HepG2 (cell line): ENCODE results near the gene GLI3. TPM values are rescaled to one million over a fixed set of nuclear protein-coding genes. Genes with fewer than 3 reads are reported as not detected.

ENCODE experiments used
- ATAC-seq: fragments of 200-7000 bp; cut with Tn5 transposase; 3 replicates; pipeline ENCODE4 v1.9.1; 2020; ENCODE audit warnings: mild to moderate bottlenecking, moderate library complexity
- BruUV-seq: library from RNA; stranded (reverse); fragments of 400-500 nt; replicated peaks from 2 replicates; lab custom pipeline; 2021; lab: Mats Ljungman, UMichigan
- CTCF ChIA-PET: fragments of 300-600 bp; formaldehyde crosslinking; extraction: SDS; loops from one replicate; lab custom pipeline; 2021; ENCODE audit warnings: low total read pairs, inconsistent platforms, low intra/inter-chr PET ratio; lab: Yijun Ruan, JAX
- POLR2A ChIA-PET: fragments of 350-600 bp; sonication (Branson Sonifier 250); formaldehyde crosslinking; loops from one replicate; lab custom pipeline; 2020; ENCODE audit warnings: antibody characterized with exemption, inconsistent platforms; lab: Yijun Ruan, JAX
- DNase-seq: peaks from one replicate; pipeline ENCODE4 v3.0.0-alpha.2; 2015; ENCODE audit warnings: low spot score
- FAIRE-seq: peaks from 3 replicates; lab custom pipeline; 2011; peaks lifted over from hg19 to GRCh38; lab: Jason Lieb, UNC
- H2AFZ ChIP-seq: one replicate; pipeline ENCODE4 v1.6.1; 2011; ENCODE audit warnings: low read length, inconsistent platforms
- H3K27ac ChIP-seq: fragments of 300-600 bp; 3 replicates; pipeline ENCODE4 v1.8.0; 2011; ENCODE audit warnings: mixed run types, mild to moderate bottlenecking, mixed read lengths, low read length, inconsistent platforms; ENCODE audit not compliant: insufficient read depth; ENCODE audit errors: extremely low read length
- H3K27me3 ChIP-seq, 2 experiments: fragments of 200-600 bp in 1 of 2; 2 replicates in 1 of 2; 3 replicates in 1 of 2; pipeline versions ENCODE4 v1.6.0 to v1.8.0; 2011; ENCODE audit warnings: low read length in 2 of 2, mild to moderate bottlenecking in 2 of 2, moderate library complexity in 2 of 2, inconsistent platforms in 1 of 2; ENCODE audit not compliant: insufficient read depth in 2 of 2, control insufficient read depth in 1 of 2
- H3K36me3 ChIP-seq, 2 experiments: fragments of 200-600 bp in 1 of 2; replicated peaks in 1 of 2; 2 replicates in 1 of 2; 3 replicates in 1 of 2; pipeline versions ENCODE4 v1.5.1 to v1.8.0; 2011; ENCODE audit warnings: low read length in 2 of 2, inconsistent platforms in 1 of 2; ENCODE audit not compliant: insufficient read depth in 2 of 2, control insufficient read depth in 1 of 2
- H3K4me1 ChIP-seq: 2 replicates; pipeline ENCODE4 v1.5.1; 2012; ENCODE audit warnings: low read length, inconsistent platforms; ENCODE audit not compliant: insufficient read depth
- H3K4me2 ChIP-seq: 2 replicates; pipeline ENCODE4 v1.6.0; 2011; ENCODE audit warnings: low read depth, low read length, inconsistent platforms
- H3K4me3 ChIP-seq, 3 experiments: fragments of 200-600 bp in 1 of 3; sonication (generic), shearing (Covaris generic) in 1 of 3; replicated peaks in 1 of 3; 2 replicates each; pipeline ENCODE4 v1.5.1; 2011 to 2016; ENCODE audit warnings: low read length in 3 of 3, inconsistent platforms in 2 of 3, low read depth in 2 of 3, mild to moderate bottlenecking in 2 of 3, control low read depth in 1 of 3, mixed read lengths in 1 of 3; ENCODE audit not compliant: insufficient read depth in 1 of 3
- H3K79me2 ChIP-seq: one replicate; pipeline ENCODE4 v1.6.1; 2011; ENCODE audit warnings: low read length, inconsistent platforms; ENCODE audit not compliant: insufficient read depth
- H3K9ac ChIP-seq: 2 replicates; pipeline ENCODE4 v1.6.0; 2011; ENCODE audit warnings: mild to moderate bottlenecking, low read depth, low read length, inconsistent platforms; ENCODE audit not compliant: insufficient read depth
- H3K9me3 ChIP-seq: 2 replicates; pipeline ENCODE4 v1.5.1; 2012; ENCODE audit warnings: mild to moderate bottlenecking, low read length
- H4K20me1 ChIP-seq: 2 replicates; pipeline ENCODE4 v1.6.0; 2011; ENCODE audit warnings: inconsistent platforms, mild to moderate bottlenecking, low read length, moderate library complexity; ENCODE audit not compliant: insufficient read depth
- GABPA ChIP-seq, 2 experiments: IDR thresholded peaks; 2 replicates each; pipeline ENCODE4 v1.6.1; 2011 to 2016; ENCODE audit warnings: low read depth in 2 of 2, low read length in 1 of 2, missing biosample characterization in 1 of 2, missing genetic modification characterization in 1 of 2
- GLI4 ChIP-seq: sonication (generic); formaldehyde crosslinking; IDR thresholded peaks from 2 replicates; pipeline ENCODE4 v1.5.1; 2020; ENCODE audit warnings: missing genetic modification reagents, mild to moderate bottlenecking, moderate library complexity, borderline replicate concordance
- MEIS1 ChIP-seq: sonication (generic); formaldehyde crosslinking; IDR thresholded peaks from 2 replicates; pipeline ENCODE4 v1.9.0; 2021; ENCODE audit warnings: mild to moderate bottlenecking, missing genetic modification reagents, moderate library complexity, borderline replicate concordance
- PITX1 ChIP-seq: sonication (generic); formaldehyde crosslinking; IDR thresholded peaks from 2 replicates; pipeline ENCODE4 v1.5.1; 2020; ENCODE audit warnings: mild to moderate bottlenecking, missing genetic modification reagents
- SIN3A ChIP-seq: IDR thresholded peaks from 2 replicates; pipeline ENCODE4 v1.6.1; 2011; ENCODE audit warnings: low read depth, mild to moderate bottlenecking, control low read depth, low read length, borderline replicate concordance
- STAT5B ChIP-seq: sonication (generic); formaldehyde crosslinking; IDR thresholded peaks from 2 replicates; pipeline ENCODE4 v1.4.0; 2020; ENCODE audit warnings: missing genetic modification reagents
- ZMAT3 ChIP-seq: sonication (generic); formaldehyde crosslinking; conservative IDR thresholded peaks from 2 replicates; pipeline ENCODE4 v1.7.0; 2021; ENCODE audit warnings: missing genetic modification reagents
- ZNF513 ChIP-seq: sonication (generic); formaldehyde crosslinking; conservative IDR thresholded peaks from 2 replicates; pipeline ENCODE4 v1.5.0; 2020; ENCODE audit warnings: missing genetic modification reagents
- ZNF672 ChIP-seq: sonication (generic); formaldehyde crosslinking; IDR thresholded peaks from 2 replicates; pipeline ENCODE4 v1.8.1; 2022; ENCODE audit warnings: missing genetic modification reagents
- ZNF740 ChIP-seq: sonication (generic); formaldehyde crosslinking; IDR thresholded peaks from 2 replicates; pipeline ENCODE4 v1.4.0; 2020; ENCODE audit warnings: missing genetic modification reagents
- ZSCAN21 ChIP-seq: sonication (generic); formaldehyde crosslinking; IDR thresholded peaks from 2 replicates; pipeline ENCODE4 v1.8.0; 2022; ENCODE audit warnings: mild to moderate bottlenecking, missing genetic modification reagents, moderate library complexity, borderline replicate concordance
- WGBS: methylation state at CpG from one replicate; pipeline ENCODE4 v1.1.6; 2017; ENCODE audit warnings: low lambda C conversion rate; 5-methylcytosine and 5-hydroxymethylcytosine counted together
- in situ Hi-C: cut with HindIII; loops from 2 replicates; pipeline ENCODE4 v1.10.0; 2017; ENCODE audit warnings: low pct_unique_long_range_greater_than_20kb; ENCODE audit not compliant: extremely low pct_ligation_motif_present
- intact Hi-C: fragments of 100-400 bp; cut with micrococcal nuclease; formaldehyde crosslinking; loops from one replicate; pipeline ENCODE4 v1.10.0; 2022; ENCODE audit not compliant: unreplicated experiment
- polyA plus RNA-seq, 8 experiments: library from polyadenylated mRNA; depleted of rRNA in 3 of 8; stranded (reverse) in 7 of 8; unstranded in 1 of 8; fragments of >200 nt; fragmentation: Illumina TruSeq in 4 of 8; extraction: Trizol in 4 of 8; gene quantifications; 2 replicates each; pipeline versions ENCODE4 v1.2.1 to v1.2.3, GENCODE V29; 2011 to 2016; ENCODE audit warnings: low read depth in 4 of 8, missing spikeins in 1 of 8, mixed read lengths in 1 of 8; ENCODE audit not compliant: insufficient read depth in 1 of 8
- total RNA-seq, 5 experiments: library from RNA; depleted of rRNA; stranded (reverse); fragments of >200 nt; fragmentation: Illumina TruSeq; extraction: Trizol; gene quantifications; 2 replicates each; pipeline ENCODE4 v1.2.3, GENCODE V29; 2016; ENCODE audit warnings: low read depth in 1 of 5
- TF ChIP-seq, protein P1 (sequence below): sonication (generic); formaldehyde crosslinking; conservative IDR thresholded peaks from 2 replicates; pipeline ENCODE4 v1.4.0; 2020; ENCODE audit warnings: missing genetic modification reagents
- TF ChIP-seq, protein P2 (sequence below), 2 experiments: fragments of 450-650 bp in 1 of 2; sonication (generic) in 1 of 2; formaldehyde crosslinking; IDR thresholded peaks; 2 replicates each; pipeline versions ENCODE4 v1.5.0 to v1.8.0; 2020 to 2022; ENCODE audit warnings: mild to moderate bottlenecking in 1 of 2, missing genetic modification reagents in 1 of 2

GLI3 gene
- total and polyA plus RNA-seq, 2 of the 13 experiments (the other 11 are each of a cell fraction or from before 2014, with no cell fraction given), result not detected

DNA sequence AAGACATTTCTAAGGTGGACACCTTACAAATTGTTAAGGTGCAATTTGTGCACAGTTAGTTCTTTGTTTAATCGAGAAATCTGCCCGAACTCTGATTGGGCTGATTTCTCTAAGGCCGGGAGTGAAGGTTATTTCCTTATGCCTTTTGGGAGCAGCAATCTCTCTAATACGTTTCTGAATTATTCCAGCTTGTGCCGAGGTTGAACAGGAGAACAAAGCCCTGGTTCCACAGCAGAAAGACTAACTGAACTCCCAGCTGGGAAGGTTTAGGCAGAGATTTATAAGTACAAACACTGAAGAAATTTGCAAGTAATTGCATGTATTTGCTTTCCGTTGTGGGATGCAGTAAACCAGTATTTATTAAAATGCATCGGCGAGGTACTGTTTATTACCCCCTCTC is 116.8 kb downstream of the GLI3 start:
- H3K9ac ChIP-seq, result no peak overlapping the region
- POLR2A ChIA-PET, result no interaction called here
- in situ Hi-C loops (no loop called here), intact Hi-C loops (no loop called here)
- no peak overlapping the region for H3K27ac ChIP-seq
- 22% methylated on average over 8 of the region's 8 CpGs for WGBS
- CTCF ChIA-PET, result no interaction called here
- no peak for ATAC-seq
- H3K36me3 ChIP-seq, result no peaks in the 10 kb centered on the region
- no peaks in the 10 kb centered on the region for H4K20me1 ChIP-seq
- no peak overlapping the region for H2AFZ ChIP-seq
- no peaks in the 10 kb centered on the region for H3K9me3 ChIP-seq
- H3K4me2 ChIP-seq, result no peak overlapping the region
- peaks cover 1 to 37% of the 10 kb centered on the region in 2 experiments; a peak in 4 of 5 replicates for H3K27me3 ChIP-seq
- FAIRE-seq, result no peak
- no peak for DNase-seq
- no peaks in the 10 kb centered on the region for H3K4me1 ChIP-seq
- no TSS peak for BruUV-seq
- H3K79me2 ChIP-seq, result no peaks in the 10 kb centered on the region
- H3K4me3 ChIP-seq, result no peak overlapping the region
- TF ChIP-seq MEIS1 (CRISPR knock-in tag) (no peak), ZNF672 (CRISPR knock-in tag) (no peak), PITX1 (no peak)

- Histone ChIP-seq H2AFZ (no peak overlapping the region), H3K9me3 (no peaks in the 10 kb centered on the region), H3K4me1 (no peaks in the 10 kb centered on the region), H3K27me3 (peaks cover 1 to 28% of the 10 kb centered on the region in 2 experiments; a peak in 2 of 5 replicates), H3K4me3 (no peak overlapping the region), H4K20me1 (no peaks in the 10 kb centered on the region), H3K79me2 (no peaks in the 10 kb centered on the region), H3K36me3 (no peaks in the 10 kb centered on the region), H3K9ac (no peak overlapping the region), H3K4me2 (no peak overlapping the region), H3K27ac (no peak overlapping the region)
- ChIA-PET POLR2A (no interaction called here), CTCF (no interaction called here)
- no peak for DNase-seq
- BruUV-seq, result no TSS peak
- in situ Hi-C loops, result no loop called here
- intact Hi-C loops, result no loop called here
- WGBS, result 0% methylated on average over 4 of the region's 4 CpGs
- no peak for FAIRE-seq
- no peak for ATAC-seq
- TF ChIP-seq SIN3A, result no peak
- no peak for TF ChIP-seq ZMAT3 (CRISPR knock-in tag)
- no peak for TF ChIP-seq ZSCAN21
- TF ChIP-seq ZNF513 (CRISPR knock-in tag), result no peak
- no peak for TF ChIP-seq STAT5B (CRISPR knock-in tag)
- no peak for TF ChIP-seq GLI4 (CRISPR knock-in tag)
- TF ChIP-seq, protein P1, sequence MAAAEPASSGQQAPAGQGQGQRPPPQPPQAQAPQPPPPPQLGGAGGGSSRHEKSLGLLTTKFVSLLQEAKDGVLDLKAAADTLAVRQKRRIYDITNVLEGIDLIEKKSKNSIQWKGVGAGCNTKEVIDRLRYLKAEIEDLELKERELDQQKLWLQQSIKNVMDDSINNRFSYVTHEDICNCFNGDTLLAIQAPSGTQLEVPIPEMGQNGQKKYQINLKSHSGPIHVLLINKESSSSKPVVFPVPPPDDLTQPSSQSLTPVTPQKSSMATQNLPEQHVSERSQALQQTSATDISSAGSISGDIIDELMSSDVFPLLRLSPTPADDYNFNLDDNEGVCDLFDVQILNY (CRISPR knock-in tag), result no peak
- no peak for TF ChIP-seq ZNF740
- TF ChIP-seq GABPA (IDR thresholded peaks at IDR 0.05; ENCODE audit: low read depth, low read length), result no peak
- TF ChIP-seq GABPA (CRISPR knock-in tag; IDR thresholded peaks at IDR 0.05; ENCODE audit: low read depth), result no peak
- TF ChIP-seq, protein P2, sequence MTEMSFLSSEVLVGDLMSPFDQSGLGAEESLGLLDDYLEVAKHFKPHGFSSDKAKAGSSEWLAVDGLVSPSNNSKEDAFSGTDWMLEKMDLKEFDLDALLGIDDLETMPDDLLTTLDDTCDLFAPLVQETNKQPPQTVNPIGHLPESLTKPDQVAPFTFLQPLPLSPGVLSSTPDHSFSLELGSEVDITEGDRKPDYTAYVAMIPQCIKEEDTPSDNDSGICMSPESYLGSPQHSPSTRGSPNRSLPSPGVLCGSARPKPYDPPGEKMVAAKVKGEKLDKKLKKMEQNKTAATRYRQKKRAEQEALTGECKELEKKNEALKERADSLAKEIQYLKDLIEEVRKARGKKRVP (CRISPR knock-in tag; IDR thresholded peaks at IDR 0.05), result no peak
These were observed 119.8 kb downstream of the GLI3 start for GRCh38 chr7:42117201-42117600.
